GM06990 (cell line): ENCODE data around the gene DAB2IP.

Experiments
- DNase-seq: peaks from one replicate; pipeline ENCODE4 v3.0.0-alpha.2; 2011; ENCODE audit not compliant: insufficient read length; ENCODE audit errors: extremely low read depth
- H3K27me3 ChIP-seq: replicated peaks from 2 replicates; pipeline ENCODE4 v1.6.0; 2011; ENCODE audit warnings: low read length; ENCODE audit not compliant: control insufficient read depth, insufficient read depth
- H3K36me3 ChIP-seq: 2 replicates; pipeline ENCODE4 v1.5.1; 2011; ENCODE audit warnings: low read length; ENCODE audit not compliant: control insufficient read depth, insufficient read depth
- H3K4me3 ChIP-seq: replicated peaks from 2 replicates; pipeline ENCODE4 v1.5.1; 2011; ENCODE audit warnings: low read depth, mild to moderate bottlenecking, control low read depth, low read length
- TF ChIP-seq, protein P1 (sequence below): IDR thresholded peaks from 2 replicates; pipeline ENCODE4 v1.5.1; 2011; ENCODE audit warnings: low read length, control low read depth, mild to moderate bottlenecking, inconsistent platforms; ENCODE audit not compliant: insufficient read depth, poor library complexity, severe bottlenecking

Gene DAB2IP

DNA sequence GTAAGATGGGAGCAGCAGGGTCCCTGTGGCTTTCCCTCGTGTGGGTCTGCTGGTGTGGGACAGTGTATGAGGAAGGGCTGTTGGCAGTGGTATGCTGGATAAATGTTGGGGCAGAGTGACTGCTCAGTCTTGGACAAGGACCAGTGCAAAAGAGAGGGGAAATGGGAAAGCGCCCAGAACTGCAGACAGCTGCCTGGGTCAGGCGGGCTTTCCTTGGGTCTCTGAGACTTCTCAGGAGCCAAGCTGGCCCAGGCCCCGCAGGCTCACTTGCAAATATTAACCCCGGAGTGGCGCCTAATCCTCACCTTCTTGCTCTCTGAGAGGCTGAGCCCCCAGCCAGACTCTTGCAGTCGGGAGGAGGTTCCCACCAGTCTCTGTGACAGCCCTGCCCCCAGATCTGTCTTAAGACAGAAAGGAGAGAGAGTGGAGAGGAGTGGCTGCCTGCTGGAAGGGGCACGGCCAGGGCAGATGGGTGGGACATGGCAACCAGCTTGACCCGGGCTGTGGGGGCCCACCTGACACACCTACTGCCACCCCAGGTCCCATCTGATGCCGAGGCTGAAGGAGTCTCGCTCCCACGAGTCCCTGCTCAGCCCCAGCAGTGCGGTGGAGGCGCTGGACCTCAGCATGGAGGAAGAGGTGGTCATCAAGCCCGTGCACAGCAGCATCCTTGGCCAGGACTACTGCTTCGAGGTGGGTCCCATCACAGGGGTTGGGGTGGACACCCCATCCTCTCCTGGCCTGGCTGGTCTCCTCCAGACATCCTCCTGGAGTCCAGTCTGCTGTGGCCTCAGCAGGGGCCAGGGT, 105.2 kb downstream of the DAB2IP start:
- Histone ChIP-seq H3K36me3 (no peaks in the 10 kb centered on the region), H3K27me3 (no peaks in the 10 kb centered on the region; the same call in 1 of the 2 replicates), H3K4me3 (no peak overlapping the region)
- no peak for DNase-seq
- TF ChIP-seq, protein P1, sequence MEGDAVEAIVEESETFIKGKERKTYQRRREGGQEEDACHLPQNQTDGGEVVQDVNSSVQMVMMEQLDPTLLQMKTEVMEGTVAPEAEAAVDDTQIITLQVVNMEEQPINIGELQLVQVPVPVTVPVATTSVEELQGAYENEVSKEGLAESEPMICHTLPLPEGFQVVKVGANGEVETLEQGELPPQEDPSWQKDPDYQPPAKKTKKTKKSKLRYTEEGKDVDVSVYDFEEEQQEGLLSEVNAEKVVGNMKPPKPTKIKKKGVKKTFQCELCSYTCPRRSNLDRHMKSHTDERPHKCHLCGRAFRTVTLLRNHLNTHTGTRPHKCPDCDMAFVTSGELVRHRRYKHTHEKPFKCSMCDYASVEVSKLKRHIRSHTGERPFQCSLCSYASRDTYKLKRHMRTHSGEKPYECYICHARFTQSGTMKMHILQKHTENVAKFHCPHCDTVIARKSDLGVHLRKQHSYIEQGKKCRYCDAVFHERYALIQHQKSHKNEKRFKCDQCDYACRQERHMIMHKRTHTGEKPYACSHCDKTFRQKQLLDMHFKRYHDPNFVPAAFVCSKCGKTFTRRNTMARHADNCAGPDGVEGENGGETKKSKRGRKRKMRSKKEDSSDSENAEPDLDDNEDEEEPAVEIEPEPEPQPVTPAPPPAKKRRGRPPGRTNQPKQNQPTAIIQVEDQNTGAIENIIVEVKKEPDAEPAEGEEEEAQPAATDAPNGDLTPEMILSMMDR = no peak

- H3K27me3 ChIP-seq = no peaks in the 10 kb centered on the region; the same call in 1 of the 2 replicates
- TF ChIP-seq, protein P1 = no peak
- no peak for DNase-seq
- H3K36me3 ChIP-seq = no peaks in the 10 kb centered on the region
- no peak overlapping the region for H3K4me3 ChIP-seq
Observed at GRCh38 chr9:121757281-121757585, 105.8 kb downstream of the DAB2IP start.

GRCh38 chr9:121758693-121759092, 107.3 kb downstream of the DAB2IP start:
- Histone ChIP-seq H3K27me3 (no peaks in the 10 kb centered on the region; the same call in 1 of the 2 replicates), H3K36me3 (no peaks in the 10 kb centered on the region), H3K4me3 (no peak overlapping the region)
- DNase-seq = no peak
- TF ChIP-seq, protein P1 = no peak

DNA sequence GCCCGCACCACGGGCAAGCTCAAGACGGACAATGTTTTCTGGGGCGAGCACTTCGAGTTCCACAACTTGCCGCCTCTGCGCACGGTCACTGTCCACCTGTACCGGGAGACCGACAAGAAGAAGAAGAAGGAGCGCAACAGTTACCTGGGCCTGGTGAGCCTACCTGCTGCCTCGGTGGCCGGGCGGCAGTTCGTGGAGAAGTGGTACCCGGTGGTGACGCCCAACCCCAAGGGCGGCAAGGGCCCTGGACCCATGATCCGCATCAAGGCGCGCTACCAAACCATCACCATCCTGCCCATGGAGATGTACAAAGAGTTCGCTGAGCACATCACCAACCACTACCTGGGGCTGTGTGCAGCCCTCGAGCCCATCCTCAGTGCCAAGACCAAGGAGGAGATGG, 108.6 kb downstream of the DAB2IP start:
- H3K36me3 ChIP-seq = no peaks in the 10 kb centered on the region
- no peak for DNase-seq
- no peaks in the 10 kb centered on the region; the same call in 1 of the 2 replicates for H3K27me3 ChIP-seq
- TF ChIP-seq, protein P1 = no peak
- H3K4me3 ChIP-seq = no peak overlapping the region

- TF ChIP-seq, protein P1 = no peak
- no peaks in the 10 kb centered on the region for H3K36me3 ChIP-seq
- H3K4me3 ChIP-seq = no peak overlapping the region
- no peaks in the 10 kb centered on the region; the same call in 1 of the 2 replicates for H3K27me3 ChIP-seq
- no peak for DNase-seq
Observed at GRCh38 chr9:121760571-121760970, 109.1 kb downstream of the DAB2IP start.
